ENCODE measurements around the gene CCNY.

DNA sequence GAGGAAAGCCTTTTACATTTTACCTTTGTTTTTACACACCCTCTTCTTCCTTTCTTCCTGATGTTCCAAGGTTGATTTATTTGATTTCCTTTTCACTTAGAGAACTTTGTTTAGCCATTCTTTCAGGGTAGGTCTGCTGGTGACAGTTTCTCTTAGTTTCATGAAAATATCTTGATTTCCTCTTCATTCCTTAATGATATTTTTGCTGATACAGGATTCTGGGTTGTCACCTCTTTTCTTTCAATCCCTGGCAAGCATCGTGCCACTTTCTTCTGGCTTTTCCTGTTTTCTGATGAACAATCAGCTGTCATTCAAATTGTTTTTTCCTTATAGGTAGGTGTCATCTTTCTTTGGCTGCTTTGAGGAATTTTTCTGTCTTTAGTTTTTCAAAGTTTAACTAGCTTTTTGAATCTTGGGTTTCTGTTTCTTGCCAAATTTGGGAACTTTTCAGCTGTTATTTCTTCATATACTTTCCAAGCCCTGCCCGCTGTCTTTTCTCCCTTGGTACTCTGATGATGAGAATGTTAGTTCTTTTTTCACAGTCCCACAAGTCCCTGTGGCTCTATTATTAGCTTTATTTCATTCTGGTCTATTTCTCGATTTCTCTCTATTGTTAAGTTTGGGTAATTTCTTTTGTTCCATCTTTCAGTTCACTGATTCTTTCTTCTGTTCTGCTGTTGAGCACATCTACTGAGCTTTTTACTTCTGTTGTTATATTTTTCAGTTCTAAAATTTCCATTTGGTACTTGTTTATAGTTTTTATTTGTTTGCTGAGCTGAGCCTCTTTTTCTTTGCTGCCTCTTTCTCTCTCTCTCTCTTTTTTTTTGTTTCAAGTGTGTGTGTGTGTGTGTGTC is 102.6 kb downstream of the CCNY start:
- TF ChIP-seq, protein P1, sequence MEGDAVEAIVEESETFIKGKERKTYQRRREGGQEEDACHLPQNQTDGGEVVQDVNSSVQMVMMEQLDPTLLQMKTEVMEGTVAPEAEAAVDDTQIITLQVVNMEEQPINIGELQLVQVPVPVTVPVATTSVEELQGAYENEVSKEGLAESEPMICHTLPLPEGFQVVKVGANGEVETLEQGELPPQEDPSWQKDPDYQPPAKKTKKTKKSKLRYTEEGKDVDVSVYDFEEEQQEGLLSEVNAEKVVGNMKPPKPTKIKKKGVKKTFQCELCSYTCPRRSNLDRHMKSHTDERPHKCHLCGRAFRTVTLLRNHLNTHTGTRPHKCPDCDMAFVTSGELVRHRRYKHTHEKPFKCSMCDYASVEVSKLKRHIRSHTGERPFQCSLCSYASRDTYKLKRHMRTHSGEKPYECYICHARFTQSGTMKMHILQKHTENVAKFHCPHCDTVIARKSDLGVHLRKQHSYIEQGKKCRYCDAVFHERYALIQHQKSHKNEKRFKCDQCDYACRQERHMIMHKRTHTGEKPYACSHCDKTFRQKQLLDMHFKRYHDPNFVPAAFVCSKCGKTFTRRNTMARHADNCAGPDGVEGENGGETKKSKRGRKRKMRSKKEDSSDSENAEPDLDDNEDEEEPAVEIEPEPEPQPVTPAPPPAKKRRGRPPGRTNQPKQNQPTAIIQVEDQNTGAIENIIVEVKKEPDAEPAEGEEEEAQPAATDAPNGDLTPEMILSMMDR (IDR thresholded peaks at IDR 0.05): no peak
- no peak for TF ChIP-seq POLR2AphosphoS5 (IDR thresholded peaks at IDR 0.05; ENCODE audit: low read depth, low read length)

All from Panc1 (cell line).